ENCODE results near the gene ALOXE3.

ALOXE3 gene

DNA sequence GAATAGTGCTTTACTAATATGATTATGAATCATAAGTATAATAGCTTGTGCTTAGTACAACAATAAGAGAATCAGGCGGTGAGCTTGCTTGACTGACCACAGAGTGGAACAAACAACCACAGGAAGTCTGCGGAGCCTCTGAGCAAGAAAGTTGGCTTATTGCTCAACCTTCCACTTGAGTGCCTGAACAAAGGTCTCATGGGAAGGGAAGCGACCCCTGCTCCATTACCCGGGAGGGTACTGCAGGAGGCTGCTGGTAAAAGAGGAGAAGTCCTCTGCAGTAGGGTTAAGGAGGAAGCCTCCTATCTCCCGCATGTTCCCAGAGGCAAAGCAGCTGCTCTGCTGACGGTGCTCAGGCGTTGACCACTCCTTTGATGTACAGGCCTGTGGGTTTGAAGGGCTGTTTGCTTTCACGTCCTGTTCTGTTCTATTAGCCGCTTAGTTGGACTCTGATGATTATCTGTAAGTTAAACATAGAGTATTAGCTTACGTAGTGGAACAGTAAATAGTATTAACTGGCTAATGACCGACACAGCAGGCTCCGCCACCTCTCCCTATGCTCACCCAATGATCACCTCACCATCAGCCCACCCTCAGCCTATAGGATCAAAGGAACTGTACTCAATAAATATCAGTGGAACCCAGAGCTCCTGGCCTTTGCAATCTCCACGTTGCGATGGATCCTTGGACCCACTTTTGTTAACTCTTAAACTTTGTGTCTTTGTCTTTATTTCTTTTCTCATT is 61.9 kb downstream of the ALOXE3 start:
- TF ChIP-seq, protein P1, sequence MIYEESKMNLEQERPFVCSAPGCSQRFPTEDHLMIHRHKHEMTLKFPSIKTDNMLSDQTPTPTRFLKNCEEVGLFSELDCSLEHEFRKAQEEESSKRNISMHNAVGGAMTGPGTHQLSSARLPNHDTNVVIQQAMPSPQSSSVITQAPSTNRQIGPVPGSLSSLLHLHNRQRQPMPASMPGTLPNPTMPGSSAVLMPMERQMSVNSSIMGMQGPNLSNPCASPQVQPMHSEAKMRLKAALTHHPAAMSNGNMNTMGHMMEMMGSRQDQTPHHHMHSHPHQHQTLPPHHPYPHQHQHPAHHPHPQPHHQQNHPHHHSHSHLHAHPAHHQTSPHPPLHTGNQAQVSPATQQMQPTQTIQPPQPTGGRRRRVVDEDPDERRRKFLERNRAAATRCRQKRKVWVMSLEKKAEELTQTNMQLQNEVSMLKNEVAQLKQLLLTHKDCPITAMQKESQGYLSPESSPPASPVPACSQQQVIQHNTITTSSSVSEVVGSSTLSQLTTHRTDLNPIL (CRISPR knock-in tag; IDR thresholded peaks at IDR 0.05; ENCODE audit: low read depth), result no peak
- TF ChIP-seq ESRRG (CRISPR knock-in tag; IDR thresholded peaks at IDR 0.05) (no peak), PPARA (CRISPR knock-in tag; IDR thresholded peaks at IDR 0.05; ENCODE audit: borderline replicate concordance) (no peak), ZC3H10 (CRISPR knock-in tag; IDR thresholded peaks at IDR 0.05) (no peak), ZFP3 (CRISPR knock-in tag; IDR thresholded peaks at IDR 0.05) (no peak), ISL1 (CRISPR knock-in tag; IDR thresholded peaks at IDR 0.05) (no peak), CSDC2 (CRISPR knock-in tag; IDR thresholded peaks at IDR 0.05) (no peak), GLIS3 (CRISPR knock-in tag; IDR thresholded peaks at IDR 0.05) (no peak)
- TF ChIP-seq, protein P2, sequence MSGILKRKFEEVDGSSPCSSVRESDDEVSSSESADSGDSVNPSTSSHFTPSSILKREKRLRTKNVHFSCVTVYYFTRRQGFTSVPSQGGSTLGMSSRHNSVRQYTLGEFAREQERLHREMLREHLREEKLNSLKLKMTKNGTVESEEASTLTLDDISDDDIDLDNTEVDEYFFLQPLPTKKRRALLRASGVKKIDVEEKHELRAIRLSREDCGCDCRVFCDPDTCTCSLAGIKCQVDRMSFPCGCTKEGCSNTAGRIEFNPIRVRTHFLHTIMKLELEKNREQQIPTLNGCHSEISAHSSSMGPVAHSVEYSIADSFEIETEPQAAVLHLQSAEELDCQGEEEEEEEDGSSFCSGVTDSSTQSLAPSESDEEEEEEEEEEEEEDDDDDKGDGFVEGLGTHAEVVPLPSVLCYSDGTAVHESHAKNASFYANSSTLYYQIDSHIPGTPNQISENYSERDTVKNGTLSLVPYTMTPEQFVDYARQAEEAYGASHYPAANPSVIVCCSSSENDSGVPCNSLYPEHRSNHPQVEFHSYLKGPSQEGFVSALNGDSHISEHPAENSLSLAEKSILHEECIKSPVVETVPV (CRISPR knock-in tag; IDR thresholded peaks at IDR 0.05), result no peak
- TF ChIP-seq, protein P3, sequence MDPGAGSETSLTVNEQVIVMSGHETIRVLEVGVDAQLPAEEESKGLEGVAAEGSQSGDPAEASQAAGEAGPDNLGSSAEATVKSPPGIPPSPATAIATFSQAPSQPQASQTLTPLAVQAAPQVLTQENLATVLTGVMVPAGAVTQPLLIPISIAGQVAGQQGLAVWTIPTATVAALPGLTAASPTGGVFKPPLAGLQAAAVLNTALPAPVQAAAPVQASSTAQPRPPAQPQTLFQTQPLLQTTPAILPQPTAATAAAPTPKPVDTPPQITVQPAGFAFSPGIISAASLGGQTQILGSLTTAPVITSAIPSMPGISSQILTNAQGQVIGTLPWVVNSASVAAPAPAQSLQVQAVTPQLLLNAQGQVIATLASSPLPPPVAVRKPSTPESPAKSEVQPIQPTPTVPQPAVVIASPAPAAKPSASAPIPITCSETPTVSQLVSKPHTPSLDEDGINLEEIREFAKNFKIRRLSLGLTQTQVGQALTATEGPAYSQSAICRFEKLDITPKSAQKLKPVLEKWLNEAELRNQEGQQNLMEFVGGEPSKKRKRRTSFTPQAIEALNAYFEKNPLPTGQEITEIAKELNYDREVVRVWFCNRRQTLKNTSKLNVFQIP (CRISPR knock-in tag; IDR thresholded peaks at IDR 0.05; ENCODE audit: borderline replicate concordance, low read depth), result no peak
- no peak for ATAC-seq

DNA sequence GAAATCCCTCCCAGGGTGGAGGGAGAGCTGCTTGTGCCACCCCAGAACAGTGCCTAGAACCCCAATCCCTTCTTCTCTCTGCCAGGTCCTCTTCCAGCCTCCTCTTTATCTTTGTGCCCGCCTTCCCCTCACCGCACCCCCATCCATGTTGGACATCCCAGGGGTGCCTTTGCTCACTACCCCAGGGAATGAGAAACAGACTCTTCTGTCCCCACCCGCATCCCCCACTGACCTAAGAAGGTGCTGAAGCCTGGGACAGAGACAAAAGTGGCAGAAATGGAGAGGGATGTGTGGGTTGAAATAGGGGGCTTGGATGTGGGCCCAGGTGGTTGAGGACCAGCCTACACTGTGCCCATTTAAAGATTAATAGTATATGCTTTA is 62.5 kb downstream of the ALOXE3 start:
- ATAC-seq, result no peak
- TF ChIP-seq BACH2 (CRISPR knock-in tag; IDR thresholded peaks at IDR 0.05; ENCODE audit: borderline replicate concordance) (no peak), ZNF70 (CRISPR knock-in tag; IDR thresholded peaks at IDR 0.05) (no peak), CSDC2 (CRISPR knock-in tag; IDR thresholded peaks at IDR 0.05) (no peak), ARNTL (CRISPR knock-in tag; IDR thresholded peaks at IDR 0.05; ENCODE audit: borderline replicate concordance, low read depth) (no peak), TCF4 (CRISPR knock-in tag; IDR thresholded peaks at IDR 0.05; ENCODE audit: borderline replicate concordance) (no peak)
- TF ChIP-seq, protein P1 (CRISPR knock-in tag; IDR thresholded peaks at IDR 0.05; ENCODE audit: low read depth), result no peak

DNA sequence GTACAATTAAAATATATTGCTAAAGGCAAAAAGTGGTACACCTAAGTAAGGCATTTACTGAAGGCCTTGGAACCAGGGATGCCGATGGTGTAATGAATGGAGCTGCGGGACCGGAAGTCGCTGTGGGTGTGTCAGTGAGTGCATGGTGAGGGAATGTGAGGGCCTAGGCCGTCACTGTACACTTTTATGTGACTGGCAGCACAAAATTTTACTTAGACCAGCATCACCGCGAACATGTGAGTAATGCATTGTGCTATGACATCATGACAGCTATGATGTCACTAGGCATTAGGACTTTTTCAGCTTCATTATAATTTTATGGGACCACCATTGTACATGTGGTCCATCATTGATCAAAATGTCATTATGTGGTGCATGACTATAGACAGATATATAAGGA is 64.7 kb downstream of the ALOXE3 start:
- TF ChIP-seq ZNF70 (CRISPR knock-in tag; IDR thresholded peaks at IDR 0.05) (no peak), ZFP30 (CRISPR knock-in tag; IDR thresholded peaks at IDR 0.05) (no peak), BACH2 (CRISPR knock-in tag; IDR thresholded peaks at IDR 0.05; ENCODE audit: borderline replicate concordance) (no peak)
- no peak for ATAC-seq

DNA sequence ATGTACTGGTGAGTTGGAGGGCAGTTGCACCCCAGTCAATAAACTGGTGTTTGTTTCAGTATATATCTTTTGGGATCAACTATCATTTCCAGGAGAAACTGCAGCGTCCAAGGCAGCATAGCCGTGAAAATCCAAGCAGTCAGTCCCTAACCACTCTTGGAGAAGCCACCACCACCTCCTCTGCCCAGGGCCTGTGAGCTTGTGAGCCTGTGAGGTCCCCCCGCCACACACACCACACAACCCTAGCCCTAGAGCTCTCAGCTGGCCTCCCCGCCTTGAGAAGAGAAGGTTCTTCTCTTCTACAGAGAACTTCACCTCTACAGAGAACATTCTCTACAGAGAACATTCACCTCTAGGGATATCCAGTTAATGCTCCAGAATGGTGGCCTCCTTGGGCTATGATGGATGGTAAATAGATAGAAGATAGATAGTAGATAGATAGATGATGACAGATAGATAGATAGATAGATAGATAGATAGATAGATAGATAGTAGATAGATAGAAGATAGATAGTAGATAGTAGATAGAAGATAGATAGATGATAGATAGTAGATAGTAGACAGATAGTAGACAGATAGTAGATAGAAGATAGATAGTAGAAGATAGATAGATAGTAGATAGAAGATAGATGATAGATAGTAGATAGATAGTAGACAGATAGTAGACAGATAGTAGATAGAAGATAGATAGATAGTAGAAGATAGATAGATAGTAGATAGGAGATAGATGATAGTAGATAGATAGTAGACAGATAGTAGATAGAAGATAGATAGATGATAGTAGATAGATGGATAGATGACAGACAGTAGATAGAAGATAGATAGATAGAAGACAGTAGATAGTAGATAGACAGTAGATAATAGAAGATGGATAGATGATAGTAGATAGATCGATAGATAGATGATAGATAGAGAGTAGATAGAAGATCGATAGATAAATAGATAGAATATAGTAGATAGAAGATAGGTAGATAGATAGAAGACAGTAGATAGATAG is 65.8 kb downstream of the ALOXE3 start:
- ATAC-seq, result no peak
- TF ChIP-seq RARB (CRISPR knock-in tag; IDR thresholded peaks at IDR 0.05), result no peak
- no peak for TF ChIP-seq TOX (CRISPR knock-in tag; IDR thresholded peaks at IDR 0.05; ENCODE audit: borderline replicate concordance)
- TF ChIP-seq, protein P3 (CRISPR knock-in tag; IDR thresholded peaks at IDR 0.05; ENCODE audit: borderline replicate concordance, low read depth), result no peak
- no peak for TF ChIP-seq SNAI2 (CRISPR knock-in tag; IDR thresholded peaks at IDR 0.05)
- no peak for TF ChIP-seq PPARA (CRISPR knock-in tag; IDR thresholded peaks at IDR 0.05; ENCODE audit: borderline replicate concordance)
- no peak for TF ChIP-seq ZFP30 (CRISPR knock-in tag; IDR thresholded peaks at IDR 0.05)
- no peak for TF ChIP-seq ARNTL (CRISPR knock-in tag; IDR thresholded peaks at IDR 0.05; ENCODE audit: borderline replicate concordance, low read depth)
- TF ChIP-seq, protein P2 (CRISPR knock-in tag; IDR thresholded peaks at IDR 0.05), result no peak
- TF ChIP-seq ZNF70 (CRISPR knock-in tag; IDR thresholded peaks at IDR 0.05), result no peak
- TF ChIP-seq ZNF565 (CRISPR knock-in tag; conservative IDR thresholded peaks at IDR 0.05; ENCODE audit: low read depth), result no peak
- TF ChIP-seq, protein P1 (CRISPR knock-in tag; IDR thresholded peaks at IDR 0.05; ENCODE audit: low read depth), result no peak
- no peak for TF ChIP-seq CSDC2 (CRISPR knock-in tag; IDR thresholded peaks at IDR 0.05)
- no peak for TF ChIP-seq OSR1 (CRISPR knock-in tag; IDR thresholded peaks at IDR 0.05)
- TF ChIP-seq ESRRG (CRISPR knock-in tag; IDR thresholded peaks at IDR 0.05), result no peak

Measured in SK-N-SH treated with all-trans-retinoic acid at 6 μM for 48 hours (cell line).